Loucy (cell line): ENCODE results near the gene EPAS1.

Source experiments
- H2AFZ ChIP-seq: fragments of 200-600 bp; sonication (generic); 2 replicates; pipeline ENCODE4 v1.6.0; 2016; ENCODE audit warnings: antibody characterized with exemption, mild to moderate bottlenecking, low read length, moderate library complexity
- H3F3A ChIP-seq: fragments of 200-600 bp; 2 replicates; pipeline ENCODE4 v1.6.0; 2016; ENCODE audit warnings: antibody characterized with exemption, low read depth, mild to moderate bottlenecking
- H3K27me3 ChIP-seq: fragments of 200-600 bp; sonication (generic); 2 replicates; pipeline ENCODE4 v1.6.1; 2014; ENCODE audit warnings: low read length, mild to moderate bottlenecking; ENCODE audit not compliant: insufficient read depth, poor library complexity, severe bottlenecking
- H3K36me3 ChIP-seq: fragments of 200-600 bp; sonication (generic); 2 replicates; pipeline ENCODE4 v1.6.1; 2016; ENCODE audit warnings: low read length; ENCODE audit not compliant: insufficient read depth
- H3K4me1 ChIP-seq: fragments of 200-600 bp; sonication (generic); 2 replicates; pipeline ENCODE4 v1.5.1; 2014; ENCODE audit warnings: low read length, mild to moderate bottlenecking; ENCODE audit not compliant: insufficient read depth, poor library complexity, severe bottlenecking
- H3K4me2 ChIP-seq: fragments of 200-600 bp; sonication (generic); 2 replicates; pipeline ENCODE4 v1.6.0; 2014; ENCODE audit warnings: antibody characterized with exemption, low read length, low read depth, mild to moderate bottlenecking; ENCODE audit not compliant: poor library complexity, severe bottlenecking
- H3K4me3 ChIP-seq: fragments of 200-600 bp; sonication (generic); 2 replicates; pipeline ENCODE4 v1.5.1; 2014; ENCODE audit warnings: low read length, mild to moderate bottlenecking, mixed read lengths; ENCODE audit not compliant: poor library complexity, severe bottlenecking
- H3K79me2 ChIP-seq: fragments of 200-600 bp; sonication (generic); 2 replicates; pipeline ENCODE4 v1.6.1; 2014; ENCODE audit warnings: low read length; ENCODE audit not compliant: insufficient read depth
- H3K9ac ChIP-seq: fragments of 200-600 bp; sonication (generic); 2 replicates; pipeline ENCODE4 v1.6.0; 2014; ENCODE audit warnings: mild to moderate bottlenecking, low read depth, low read length, moderate library complexity; ENCODE audit not compliant: poor library complexity, severe bottlenecking
- H3K9me2 ChIP-seq: fragments of 200-600 bp; sonication (generic); replicated peaks from 2 replicates; pipeline ENCODE4 v1.6.1; 2016; ENCODE audit warnings: low read depth, low read length, mixed read lengths
- H3K9me3 ChIP-seq: fragments of 200-600 bp; sonication (generic); 2 replicates; pipeline ENCODE4 v1.6.1; 2014; ENCODE audit warnings: mild to moderate bottlenecking, antibody characterized with exemption, low read length, low read depth; ENCODE audit not compliant: insufficient read depth
- H4K20me1 ChIP-seq: fragments of 200-600 bp; sonication (generic); 2 replicates; pipeline ENCODE4 v1.6.0; 2014; ENCODE audit warnings: antibody characterized with exemption, low read length, mild to moderate bottlenecking; ENCODE audit not compliant: insufficient read depth, poor library complexity, severe bottlenecking
- EZH2phosphoT487 ChIP-seq: fragments of 200-600 bp; IDR thresholded peaks from 2 replicates; pipeline ENCODE4 v1.6.1; 2018; ENCODE audit warnings: antibody characterized with exemption, mild to moderate bottlenecking, moderate library complexity, borderline replicate concordance
- TF ChIP-seq, protein P1 (sequence below): fragments of 200-600 bp; sonication (generic); conservative IDR thresholded peaks from 2 replicates; pipeline ENCODE4 v1.5.1; 2014; ENCODE audit warnings: mild to moderate bottlenecking, antibody characterized with exemption, low read length

The EPAS1 gene

DNA sequence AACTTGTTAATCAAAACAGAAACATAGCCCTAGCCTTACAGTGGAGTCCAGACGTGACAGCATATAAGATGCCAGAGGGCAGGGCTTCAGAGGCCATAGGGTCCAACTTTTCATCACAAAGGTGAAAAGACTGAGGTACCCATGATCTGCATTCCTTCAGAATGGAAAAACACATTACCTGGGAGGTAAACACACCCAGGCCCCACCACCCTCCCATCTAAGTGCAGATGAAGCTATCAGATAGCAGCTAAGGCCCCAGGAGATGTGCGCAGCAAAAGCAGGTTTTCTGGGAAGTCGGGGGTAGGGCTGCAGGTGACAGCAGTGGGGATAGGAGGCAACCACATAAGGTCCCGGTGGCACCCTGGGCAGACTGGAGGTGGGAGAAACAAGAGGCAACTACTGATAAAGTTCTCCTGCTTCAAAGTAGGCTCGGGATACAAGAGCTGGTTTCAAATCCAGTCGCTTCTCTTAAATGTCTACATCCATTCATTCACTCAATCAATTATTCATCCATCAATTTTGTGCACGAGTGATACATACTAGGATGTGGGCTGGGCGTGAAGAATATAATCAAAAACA lies 107.1 kb downstream of the EPAS1 start:
- Histone ChIP-seq H3K79me2 (no peaks in the 10 kb centered on the region), H3K9ac (no peak overlapping the region), H3K27me3 (no peaks in the 10 kb centered on the region), H3K4me3 (no peak overlapping the region), H4K20me1 (no peaks in the 10 kb centered on the region), H2AFZ (no peak overlapping the region), H3K36me3 (no peaks in the 10 kb centered on the region), H3K4me1 (no peaks in the 10 kb centered on the region), H3K9me3 (no peaks in the 10 kb centered on the region), H3F3A (no peaks in the 10 kb centered on the region), H3K4me2 (no peak overlapping the region), H3K9me2 (no peaks in the 10 kb centered on the region)
- TF ChIP-seq EZH2phosphoT487 = no peak
- TF ChIP-seq, protein P1, sequence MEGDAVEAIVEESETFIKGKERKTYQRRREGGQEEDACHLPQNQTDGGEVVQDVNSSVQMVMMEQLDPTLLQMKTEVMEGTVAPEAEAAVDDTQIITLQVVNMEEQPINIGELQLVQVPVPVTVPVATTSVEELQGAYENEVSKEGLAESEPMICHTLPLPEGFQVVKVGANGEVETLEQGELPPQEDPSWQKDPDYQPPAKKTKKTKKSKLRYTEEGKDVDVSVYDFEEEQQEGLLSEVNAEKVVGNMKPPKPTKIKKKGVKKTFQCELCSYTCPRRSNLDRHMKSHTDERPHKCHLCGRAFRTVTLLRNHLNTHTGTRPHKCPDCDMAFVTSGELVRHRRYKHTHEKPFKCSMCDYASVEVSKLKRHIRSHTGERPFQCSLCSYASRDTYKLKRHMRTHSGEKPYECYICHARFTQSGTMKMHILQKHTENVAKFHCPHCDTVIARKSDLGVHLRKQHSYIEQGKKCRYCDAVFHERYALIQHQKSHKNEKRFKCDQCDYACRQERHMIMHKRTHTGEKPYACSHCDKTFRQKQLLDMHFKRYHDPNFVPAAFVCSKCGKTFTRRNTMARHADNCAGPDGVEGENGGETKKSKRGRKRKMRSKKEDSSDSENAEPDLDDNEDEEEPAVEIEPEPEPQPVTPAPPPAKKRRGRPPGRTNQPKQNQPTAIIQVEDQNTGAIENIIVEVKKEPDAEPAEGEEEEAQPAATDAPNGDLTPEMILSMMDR = no peak

GRCh38 chr2:46407852-46408455 lies 110.7 kb downstream of the EPAS1 start:
- TF ChIP-seq EZH2phosphoT487 = no peak
- TF ChIP-seq, protein P1 = no peak
- Histone ChIP-seq H3K9ac (no peak overlapping the region), H3K27me3 (no peaks in the 10 kb centered on the region), H3K4me2 (no peak overlapping the region), H3K4me1 (no peaks in the 10 kb centered on the region), H2AFZ (no peak overlapping the region), H3K36me3 (no peaks in the 10 kb centered on the region), H3K9me2 (no peaks in the 10 kb centered on the region), H3K9me3 (no peaks in the 10 kb centered on the region), H3K4me3 (no peak overlapping the region), H4K20me1 (no peaks in the 10 kb centered on the region), H3F3A (no peaks in the 10 kb centered on the region), H3K79me2 (no peaks in the 10 kb centered on the region)

DNA sequence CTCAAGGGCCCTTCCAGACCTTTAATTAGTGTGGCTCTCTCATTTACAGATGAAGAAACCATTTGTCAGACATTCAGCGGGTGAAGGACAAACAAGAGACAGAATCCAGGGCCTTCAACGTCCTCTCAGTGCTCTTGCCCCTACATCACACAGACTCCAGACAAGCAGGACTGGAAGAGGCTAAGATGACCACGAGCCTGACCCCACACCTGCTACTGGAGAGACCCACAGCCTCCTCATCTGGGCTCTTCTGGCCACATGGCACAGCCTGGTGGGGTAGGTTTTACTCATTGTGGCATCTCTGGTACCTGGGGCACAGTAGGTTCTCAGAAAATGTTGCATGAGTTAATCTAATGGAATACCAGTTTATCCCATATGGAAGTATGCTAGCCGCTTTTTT lies 112.5 kb downstream of the EPAS1 start:
- H2AFZ ChIP-seq = no peak overlapping the region
- no peaks in the 10 kb centered on the region for H3K27me3 ChIP-seq
- no peak overlapping the region for H3K4me2 ChIP-seq
- TF ChIP-seq, protein P1 = no peak
- no peak for TF ChIP-seq EZH2phosphoT487
- H3K36me3 ChIP-seq = no peaks in the 10 kb centered on the region
- no peaks in the 10 kb centered on the region for H3K9me2 ChIP-seq
- H3F3A ChIP-seq = no peaks in the 10 kb centered on the region
- H3K9me3 ChIP-seq = no peaks in the 10 kb centered on the region
- no peaks in the 10 kb centered on the region for H3K4me1 ChIP-seq
- H4K20me1 ChIP-seq = no peaks in the 10 kb centered on the region
- H3K79me2 ChIP-seq = no peaks in the 10 kb centered on the region
- H3K4me3 ChIP-seq = no peak overlapping the region
- H3K9ac ChIP-seq = no peak overlapping the region
